HG03280 (cell line): ENCODE data around the gene PNMT.

ENCODE experiments used
- ATAC-seq: cut with Tn5 transposase; IDR thresholded peaks from one replicate; pipeline ENCODE4 v1.9.1; 2021; ENCODE audit warnings: mild to moderate bottlenecking, moderate library complexity; ENCODE audit not compliant: unreplicated experiment

PNMT gene

GRCh38 chr17:39652587-39653315, 15.5 kb upstream of the PNMT start:
- ATAC-seq, result no peak

- ATAC-seq, result no peak
These were observed 15.0 kb upstream of the PNMT start for GRCh38 chr17:39653316-39653661.

- ATAC-seq, result no peak
These were observed 14.5 kb upstream of the PNMT start for GRCh38 chr17:39653662-39654331.

DNA sequence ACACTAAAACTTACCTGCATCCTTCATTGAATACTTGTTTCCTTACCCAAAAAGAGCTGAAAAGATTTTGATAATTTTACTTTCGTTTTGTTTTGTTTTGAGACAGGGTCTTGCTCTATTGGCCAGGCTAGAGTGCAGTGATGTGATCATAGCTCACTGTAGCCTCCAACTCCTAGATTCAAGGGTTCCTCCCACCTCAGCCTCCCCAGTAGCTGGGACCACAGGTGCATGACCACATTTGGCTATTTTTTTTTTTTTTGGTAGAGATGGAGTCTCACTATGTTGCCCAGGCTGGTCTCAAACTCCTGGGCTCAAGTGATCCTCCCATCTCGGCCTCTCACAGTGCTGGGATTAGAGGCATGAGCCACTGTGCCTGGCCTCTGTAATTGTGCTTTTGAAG, 13.1 kb upstream of the PNMT start:
- no peak for ATAC-seq

GRCh38 chr17:39658346-39658745, 9.9 kb upstream of the PNMT start:
- ATAC-seq, result no peak

DNA sequence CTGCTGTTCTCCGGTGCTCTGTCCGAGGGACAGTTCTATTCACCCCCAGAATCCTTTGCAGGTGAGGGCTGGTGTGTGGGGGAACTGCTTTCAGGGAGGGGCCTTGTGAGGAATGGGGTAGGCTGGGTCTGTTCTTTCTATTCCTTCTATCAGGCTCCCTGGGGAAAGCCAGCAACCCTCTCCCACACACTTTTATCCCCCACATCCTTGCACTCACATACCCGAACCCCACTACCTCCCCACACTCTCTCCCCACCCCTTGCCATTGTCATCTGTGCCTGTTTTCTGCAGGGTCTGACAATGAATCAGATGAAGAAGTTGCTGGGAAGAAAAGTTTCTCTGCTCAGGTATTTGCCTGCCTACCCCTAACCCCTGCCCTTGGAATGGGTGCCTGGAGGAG, 9.5 kb upstream of the PNMT start:
- no peak for ATAC-seq

DNA sequence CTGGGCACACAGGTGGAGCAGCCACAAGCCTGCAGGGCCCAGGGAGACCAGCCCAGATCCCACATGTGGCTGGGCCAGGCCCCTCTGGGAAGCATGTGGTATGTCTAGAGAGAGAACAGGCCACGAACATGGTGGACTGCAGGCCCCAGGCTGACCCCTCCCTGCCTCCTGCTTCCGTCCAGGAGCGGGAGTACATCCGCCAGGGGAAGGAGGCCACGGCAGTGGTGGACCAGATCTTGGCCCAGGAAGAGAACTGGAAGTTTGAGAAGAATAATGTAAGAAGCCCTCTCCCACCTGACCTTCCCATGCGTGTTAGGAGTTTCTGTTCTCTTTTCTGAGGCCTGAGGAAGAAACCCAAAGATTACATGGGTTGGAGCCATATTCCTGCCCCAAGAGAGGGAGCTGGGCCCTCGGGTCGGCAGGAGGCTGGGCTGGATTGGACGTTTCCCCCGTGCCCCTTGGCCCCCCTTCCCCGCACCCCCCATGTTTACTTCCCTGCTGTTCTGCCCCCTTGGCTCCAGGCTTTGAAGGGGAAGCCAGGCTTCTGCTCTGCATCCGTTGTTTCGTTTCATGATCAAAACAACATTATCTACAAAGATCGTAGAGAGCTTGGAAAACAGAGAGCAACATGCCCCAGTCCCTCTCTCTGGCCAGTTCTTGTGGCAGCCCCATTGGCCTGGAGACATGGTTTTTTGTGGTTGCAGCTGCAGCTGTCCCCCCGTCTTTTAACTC, 8.8 kb upstream of the PNMT start:
- ATAC-seq, result no peak

DNA sequence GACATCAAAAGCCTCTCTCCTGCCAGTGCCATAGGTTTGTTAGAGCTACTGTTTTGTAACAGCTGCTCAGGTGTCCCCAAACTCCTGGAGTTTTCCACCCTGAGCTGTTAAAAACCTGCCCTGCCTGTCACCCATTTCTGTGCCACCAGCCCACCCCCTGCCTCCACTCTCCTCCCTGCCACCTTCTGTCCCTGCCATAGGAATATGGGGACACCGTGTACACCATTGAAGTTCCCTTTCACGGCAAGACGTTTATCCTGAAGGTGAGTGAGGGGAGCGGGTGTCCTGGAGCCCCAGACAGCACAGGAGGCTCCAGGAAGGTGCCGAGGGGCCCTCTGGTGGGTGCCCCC, 8.3 kb upstream of the PNMT start:
- ATAC-seq, result no peak

DNA sequence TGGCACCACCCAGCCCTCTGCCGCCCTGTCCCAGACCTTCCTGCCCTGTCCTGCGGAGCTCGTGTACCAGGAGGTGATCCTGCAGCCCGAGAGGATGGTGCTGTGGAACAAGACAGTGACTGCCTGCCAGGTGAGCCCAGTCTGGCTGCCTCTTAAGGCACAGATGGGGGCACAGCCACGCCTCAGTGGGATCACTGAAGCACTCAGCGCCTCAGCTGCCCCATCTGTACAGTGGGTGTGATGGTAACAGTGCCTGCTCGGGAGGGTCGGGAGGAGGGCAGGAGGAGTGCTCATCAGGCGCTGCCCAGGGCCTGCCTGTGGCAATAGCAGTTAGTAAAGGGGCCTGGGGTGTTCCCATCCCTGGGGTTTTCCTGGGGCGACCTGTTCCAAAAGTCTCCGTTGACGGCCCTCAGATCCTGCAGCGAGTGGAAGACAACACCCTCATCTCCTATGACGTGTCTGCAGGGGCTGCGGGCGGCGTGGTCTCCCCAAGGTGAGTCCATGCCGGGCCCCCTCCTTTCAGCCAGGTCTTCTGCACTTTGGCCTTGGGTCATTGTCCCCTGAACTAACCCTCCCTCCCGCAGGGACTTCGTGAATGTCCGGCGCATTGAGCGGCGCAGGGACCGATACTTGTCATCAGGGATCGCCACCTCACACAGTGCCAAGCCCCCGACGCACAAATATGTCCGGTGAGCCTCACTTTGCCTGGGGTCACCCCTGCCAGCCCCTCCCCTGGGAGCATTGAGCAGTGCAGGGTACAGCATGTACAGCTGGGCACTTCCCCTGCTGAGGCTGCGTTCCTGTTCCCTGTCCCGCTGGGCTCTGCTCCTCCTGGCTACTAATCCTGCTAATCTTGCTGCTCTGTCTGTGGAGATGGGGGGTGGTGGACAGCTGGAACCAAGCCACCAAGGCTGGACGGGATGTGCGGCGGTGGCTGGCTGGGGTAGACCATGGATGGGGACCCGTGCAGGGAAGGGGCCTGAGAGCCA, 7.6 kb upstream of the PNMT start:
- no peak for ATAC-seq

DNA sequence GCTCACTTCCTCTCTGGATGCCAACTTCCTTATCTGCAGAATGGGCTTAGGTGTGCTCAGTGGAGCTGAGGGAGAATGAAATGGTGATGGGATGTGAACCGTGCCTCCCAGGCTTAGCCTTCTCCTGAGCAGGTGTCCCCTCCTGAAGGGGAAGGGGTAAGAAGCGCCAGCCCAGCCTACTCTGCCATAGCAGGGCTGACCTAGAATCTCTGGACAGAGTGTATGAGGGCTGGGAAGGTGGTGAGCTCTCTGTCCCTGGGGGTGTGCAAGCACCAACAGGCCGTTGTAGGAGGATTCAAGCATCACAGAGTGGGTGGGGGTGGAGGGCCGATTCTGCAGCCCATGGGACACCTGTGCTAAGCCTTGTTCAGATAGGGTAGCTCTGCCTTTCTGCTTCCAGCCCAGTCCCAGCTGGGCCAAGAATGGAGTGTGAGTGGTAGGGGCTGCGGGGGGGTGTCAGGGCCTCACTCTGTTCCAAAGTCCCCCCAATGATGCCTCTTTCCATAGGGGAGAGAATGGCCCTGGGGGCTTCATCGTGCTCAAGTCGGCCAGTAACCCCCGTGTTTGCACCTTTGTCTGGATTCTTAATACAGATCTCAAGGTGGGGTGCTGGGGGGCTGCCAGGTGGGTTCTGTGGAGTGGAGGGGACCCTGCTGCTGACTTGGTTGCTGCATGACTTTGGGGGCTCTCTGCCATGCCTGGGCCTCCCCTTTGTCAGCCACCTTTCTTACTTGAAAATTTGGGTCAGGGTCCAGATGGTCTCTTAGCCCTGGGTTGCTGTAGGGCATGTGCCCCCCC, 6.3 kb upstream of the PNMT start:
- ATAC-seq, result no peak

GRCh38 chr17:39662551-39663339, 5.5 kb upstream of the PNMT start:
- no peak for ATAC-seq

DNA sequence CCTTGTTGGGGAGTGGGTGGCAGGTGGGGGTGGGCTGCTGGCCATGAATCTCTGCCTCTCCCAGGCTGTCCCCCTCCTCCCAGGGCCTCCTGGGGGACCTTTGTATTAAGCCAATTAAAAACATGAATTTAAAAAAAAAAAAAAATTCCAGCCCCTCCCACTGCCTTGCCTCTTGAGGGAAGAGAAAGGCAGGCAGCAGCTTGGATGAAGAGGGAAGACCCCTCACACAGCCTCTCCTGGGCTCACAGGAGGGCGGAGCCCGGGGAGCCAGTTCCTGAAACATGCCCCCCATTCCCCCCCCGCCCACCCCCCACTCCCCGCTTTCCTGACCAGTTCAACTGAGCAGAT, 4.9 kb upstream of the PNMT start:
- ATAC-seq, result no peak

- ATAC-seq, result no peak
These were observed 4.3 kb upstream of the PNMT start for GRCh38 chr17:39663688-39664580.

DNA sequence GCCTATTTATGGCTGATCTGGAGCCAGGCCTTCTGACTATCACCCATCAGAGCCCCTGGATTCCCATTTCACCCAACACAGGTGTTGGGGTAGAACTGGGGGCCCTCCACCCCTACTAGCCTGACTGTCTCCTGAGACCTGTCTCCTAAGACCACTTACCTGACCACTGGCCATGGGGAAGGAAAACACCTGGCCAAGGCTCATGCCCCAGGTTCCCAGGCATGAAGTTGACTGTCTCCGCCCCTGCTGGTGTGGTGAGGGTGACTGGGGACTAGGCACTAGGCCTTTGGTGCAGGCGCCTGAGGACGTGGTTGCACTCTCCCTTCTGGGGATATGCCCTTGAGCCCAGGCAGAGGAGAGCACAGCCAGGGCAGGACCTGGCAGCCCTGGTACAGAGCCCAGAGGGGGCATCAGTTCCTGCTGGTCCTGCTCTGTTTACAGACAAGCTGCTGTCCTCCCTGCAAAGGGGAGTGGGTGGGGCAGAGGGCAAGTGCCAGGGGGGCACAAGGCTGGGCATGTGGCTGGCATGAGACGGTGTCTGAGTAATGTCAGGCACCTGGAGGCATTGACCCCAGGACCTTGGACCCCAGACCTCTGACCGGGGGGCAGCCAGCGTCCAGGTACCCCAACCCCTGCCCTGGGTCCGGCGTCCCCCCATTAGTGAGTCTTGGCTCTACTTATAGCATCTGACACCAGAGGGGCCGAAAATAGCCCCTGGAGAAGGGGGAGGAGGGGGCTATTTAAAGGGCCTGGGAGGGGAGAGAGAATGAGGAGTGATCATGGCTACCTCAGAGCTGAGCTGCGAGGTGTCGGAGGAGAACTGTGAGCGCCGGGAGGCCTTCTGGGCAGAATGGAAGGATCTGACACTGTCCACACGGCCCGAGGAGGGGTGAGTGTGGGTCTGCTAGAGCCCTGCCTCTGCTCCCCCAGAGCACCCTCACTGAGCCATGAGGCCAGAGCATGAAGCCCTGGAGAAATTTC, 3.4 kb upstream of the PNMT start, which contains the start of gene TCAP:
Gene TCAP (plus strand): TSS at position 769 of the 981 bp plus-strand sequence. CDS start 11 bp downstream, at position 780.
- ATAC-seq, result no peak

- no peak for ATAC-seq
These were observed 2.5 kb upstream of the PNMT start for GRCh38 chr17:39665642-39666224.

DNA sequence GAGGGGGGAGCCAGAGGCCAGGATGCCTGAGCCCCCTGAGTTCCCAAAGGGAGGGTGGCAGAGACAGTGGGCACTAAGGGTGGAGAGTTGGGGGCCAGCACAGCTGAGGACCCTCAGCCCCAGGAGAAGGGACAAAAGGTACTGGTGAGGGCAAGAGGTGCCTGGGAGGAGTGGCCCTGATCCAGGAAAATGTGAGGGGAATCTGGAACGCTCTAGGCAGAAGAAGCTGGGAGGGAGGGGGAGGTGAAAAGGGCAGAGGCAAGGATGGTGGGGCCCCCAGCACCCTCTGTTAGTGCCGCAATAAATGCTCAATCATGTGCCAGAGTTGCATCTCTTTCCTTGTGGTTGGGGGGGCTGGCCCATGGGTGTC, 2.0 kb upstream of the PNMT start:
- ATAC-seq, result no peak
